ENCODE data around the gene CD84.
"Not testable (repeated sequence)": the region's sequence is repeated elsewhere in the genome, so short reads cannot be mapped to it uniquely, and the experiment has no call there.

The CD84 gene

DNA sequence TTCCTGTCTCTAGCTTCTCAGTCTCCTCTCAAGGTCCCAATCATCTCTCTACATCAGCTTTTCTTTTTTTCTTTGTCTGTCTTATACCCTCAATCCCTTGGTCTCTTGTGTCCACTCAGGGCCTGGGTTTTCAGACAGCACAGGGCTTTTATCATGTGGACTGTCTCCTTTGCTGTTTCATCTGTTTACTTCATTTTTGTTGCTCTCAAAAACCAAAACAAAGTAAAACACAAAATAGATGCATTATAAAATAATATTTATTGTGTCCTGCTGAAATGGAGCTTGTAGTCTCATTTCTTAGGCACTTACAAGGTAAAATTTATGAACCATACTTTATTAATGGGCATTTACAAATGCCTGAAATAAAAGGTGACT, 38.5 kb downstream of the CD84 start:
- no peak for DNase-seq (ENCODE audit: low read depth in 2 of 2)

DNA sequence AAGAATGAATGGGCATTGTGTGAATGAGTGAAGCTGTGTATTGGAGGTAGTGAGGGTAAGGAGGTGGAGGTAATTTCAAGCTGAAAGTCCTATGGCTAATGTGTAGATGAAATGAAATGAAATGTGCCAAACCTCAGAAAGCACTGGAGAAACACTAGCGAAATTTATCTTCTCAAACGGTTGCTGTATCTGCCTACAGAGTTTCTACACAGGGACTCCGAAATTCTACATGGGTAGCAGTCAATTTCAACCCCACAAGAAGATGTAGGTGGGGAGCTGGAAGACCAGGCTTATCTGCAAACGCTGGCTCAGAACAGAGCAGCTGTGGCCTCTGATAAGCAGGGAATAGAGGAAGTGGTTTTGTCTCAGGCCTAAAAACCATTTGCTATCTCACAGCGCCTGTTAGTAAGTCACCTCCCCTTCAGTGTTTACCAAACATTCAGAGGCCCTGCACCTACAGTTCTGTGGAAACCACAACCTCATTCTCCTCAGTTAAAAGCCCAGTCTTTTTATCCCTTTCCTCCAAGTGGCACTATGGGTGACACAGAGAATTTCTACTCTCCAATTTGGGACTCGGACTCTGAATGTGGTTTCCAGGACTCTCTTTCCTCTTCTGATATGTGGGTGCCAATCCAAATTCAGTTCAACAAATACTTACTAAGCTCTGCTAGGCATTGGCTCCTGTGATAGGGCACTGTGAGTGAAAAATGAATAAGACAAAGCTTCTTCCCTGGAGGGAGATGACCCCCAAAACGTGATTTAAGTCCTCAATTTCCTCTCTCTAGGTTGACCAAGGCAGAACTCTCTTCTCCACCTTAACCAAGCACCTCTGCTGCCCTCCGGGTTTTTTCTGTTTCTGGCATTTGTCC, 39.1 kb downstream of the CD84 start:
- DNase-seq (ENCODE audit: low read depth in 2 of 2): no peak

DNA sequence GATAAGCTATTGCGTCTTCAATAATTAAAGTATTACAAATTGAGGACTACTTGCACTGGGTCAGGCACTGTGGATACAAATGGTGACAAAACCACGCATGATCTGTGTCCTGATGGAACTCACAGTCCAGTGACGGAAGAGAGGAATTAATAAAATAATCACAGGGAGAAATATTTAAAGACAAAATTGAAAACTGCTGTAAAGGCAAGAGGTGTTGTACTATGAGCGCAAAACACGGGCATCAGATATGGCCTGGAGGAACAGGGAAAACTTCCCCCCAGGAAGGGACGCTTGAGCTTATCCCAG, 39.7 kb downstream of the CD84 start:
- DNase-seq (ENCODE audit: low read depth in 2 of 2): no peak

DNA sequence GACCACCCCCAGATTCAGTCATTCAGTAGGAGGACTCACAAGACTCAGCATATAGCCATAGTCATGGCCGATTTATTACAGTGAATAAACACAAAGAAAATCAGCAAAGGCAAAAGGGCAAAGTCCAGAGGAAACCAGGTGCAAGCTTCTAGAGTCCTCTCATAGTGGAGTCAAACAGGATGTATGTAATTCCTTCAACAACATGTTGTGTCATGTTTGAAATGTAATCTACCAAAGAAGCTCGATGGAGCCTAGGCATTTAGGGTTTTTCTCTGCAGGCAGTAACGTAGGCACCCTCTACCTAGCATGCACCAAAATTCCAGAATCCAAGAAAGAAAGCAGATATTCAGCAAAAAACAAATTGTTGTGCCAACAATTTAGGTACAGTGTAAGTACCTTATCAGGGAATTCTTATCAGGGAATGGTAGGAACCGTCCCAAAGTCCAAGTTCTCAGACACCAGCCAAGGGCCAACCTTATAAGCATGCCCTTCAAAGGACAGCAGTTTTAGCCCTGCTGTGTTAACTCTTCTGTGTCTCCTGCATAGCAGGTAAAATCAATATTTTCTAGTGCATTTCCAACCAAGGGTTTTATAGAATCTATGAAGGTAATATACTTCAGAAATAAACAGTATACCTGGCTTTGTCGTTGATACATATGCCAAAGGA, 40.2 kb downstream of the CD84 start:
- no peak for DNase-seq (ENCODE audit: low read depth in 2 of 2)

DNA sequence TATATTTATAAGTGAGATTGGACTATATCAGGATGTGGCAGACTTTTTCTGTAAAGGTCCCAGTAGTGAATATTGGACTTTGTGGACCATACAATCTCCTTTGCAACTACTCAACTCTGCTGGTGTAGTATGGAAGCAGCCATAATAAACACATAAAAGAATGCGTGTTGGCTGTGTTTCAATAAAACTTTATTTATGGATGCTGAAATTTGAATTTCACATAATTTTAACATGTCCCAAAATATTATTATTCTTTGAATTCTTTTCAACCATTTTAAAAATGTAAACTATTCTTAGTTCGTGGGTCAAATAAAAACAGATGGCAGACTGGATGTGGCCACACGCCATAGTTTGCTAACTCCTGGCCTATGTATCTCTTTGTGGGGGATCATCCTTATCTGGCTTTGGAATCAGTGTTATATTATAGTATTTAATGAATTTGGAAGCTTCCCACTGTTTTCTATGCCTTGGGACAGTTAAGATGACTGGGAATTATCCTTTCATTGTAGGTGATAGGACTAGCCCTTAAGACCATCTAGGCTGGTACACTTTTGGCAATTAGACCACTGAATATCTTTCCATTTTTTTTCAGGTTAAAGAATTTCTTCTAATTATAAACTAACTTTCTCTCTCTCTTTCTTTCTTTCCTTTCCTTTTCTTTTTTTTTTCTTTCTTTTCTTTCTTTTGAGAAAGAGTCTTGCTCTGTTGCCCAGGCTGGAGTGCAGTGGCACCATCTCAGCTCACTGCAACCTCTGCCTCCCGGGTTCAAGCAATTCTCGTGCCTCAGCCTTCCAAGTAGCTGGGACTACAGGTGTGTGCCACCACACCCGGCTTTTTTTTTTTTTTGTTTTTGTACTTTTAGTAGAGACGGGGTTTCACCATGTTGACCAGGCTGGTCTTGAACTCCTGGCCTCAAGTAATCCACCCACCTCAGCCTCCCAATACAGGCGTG, 41.3 kb downstream of the CD84 start:
- DNase-seq (ENCODE audit: low read depth in 2 of 2): no peak

DNA sequence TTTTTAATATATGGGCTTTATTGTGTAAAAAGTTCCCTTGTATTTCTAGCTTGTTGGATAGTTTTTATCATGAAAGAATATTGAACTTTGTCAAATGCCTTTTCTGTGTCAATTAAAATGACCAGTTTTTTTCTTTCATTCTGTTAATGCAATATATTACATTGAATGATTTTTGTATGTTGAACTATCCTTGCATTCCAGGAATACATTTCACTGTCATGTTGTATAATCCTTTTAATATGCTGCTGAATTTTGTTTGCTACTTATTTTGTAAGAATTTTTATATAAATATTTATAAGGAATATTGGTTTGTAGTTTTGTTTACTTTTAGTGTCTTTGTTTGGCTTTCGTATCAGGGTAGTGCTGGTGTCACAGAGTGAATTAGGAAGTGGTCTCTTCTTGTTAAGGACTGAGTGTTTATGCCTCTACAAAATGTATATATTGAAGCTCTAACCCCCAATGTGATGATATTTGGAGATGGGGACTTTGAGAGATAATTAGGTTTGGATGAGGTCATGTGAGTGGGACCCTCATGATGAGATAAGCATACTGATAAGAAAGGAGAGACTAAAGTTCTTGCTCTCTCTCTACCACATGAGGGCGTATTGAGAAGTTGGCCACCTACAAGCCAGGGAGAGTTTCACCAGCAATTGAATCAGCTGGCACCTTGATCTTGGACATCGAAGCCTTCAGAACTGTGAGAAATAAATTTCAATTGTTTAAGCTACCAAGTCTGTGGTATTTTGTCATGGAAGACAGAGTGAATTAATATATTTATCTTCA, 44.3 kb downstream of the CD84 start:
- no peak for DNase-seq (ENCODE audit: low read depth in 2 of 2)

DNA sequence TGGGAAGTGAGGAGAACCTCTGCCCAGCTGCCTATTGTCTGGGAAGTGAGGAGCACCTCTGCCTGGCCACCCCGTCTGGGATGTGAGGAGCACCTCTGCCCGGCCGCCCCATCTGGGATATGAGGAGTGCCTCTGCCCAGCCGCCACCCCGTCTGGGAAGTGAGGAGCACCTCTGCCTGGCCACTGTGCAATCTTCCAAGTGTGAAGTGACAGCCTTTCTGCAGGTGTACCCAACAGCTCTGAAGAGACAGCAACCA, 46.8 kb downstream of the CD84 start:
- DNase-seq (ENCODE audit: low read depth in 2 of 2): not testable (repeated sequence)

DNA sequence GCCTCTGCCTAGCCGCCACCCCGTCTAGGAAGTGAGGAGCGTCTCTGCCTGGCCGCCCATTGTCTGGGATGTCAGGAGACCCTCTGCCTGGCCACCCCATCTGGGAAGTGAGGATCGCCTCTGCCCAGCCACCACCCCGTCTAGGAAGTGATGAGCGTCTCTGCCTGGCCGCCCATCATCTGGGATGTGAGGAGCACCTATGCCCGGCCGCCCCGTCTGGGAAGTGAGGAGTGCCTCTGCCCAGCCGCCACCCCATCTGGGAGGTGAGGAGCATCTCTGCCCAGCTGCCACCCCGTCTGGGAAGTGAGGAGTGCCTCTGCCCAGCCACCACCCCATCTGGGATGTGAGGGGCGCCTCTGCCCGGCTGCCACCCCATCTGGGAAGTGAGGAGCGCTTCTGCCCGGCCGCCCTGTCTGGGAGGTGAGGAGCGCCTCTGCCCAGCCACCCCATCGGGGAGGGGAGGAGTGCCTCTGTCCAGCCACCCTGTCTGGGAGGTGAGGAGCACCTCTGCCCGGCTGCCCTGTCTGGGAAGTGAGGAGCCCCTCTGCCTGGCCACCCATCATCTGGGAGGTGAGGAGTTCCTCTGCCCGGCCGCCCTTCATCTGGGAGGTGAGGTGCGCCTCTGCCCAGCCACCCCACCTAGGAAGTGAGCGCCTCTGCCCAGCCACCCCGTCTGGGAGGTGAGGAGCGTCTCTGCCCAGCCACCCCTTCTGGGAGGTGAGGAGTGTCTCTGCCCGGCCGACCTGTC, 47.3 kb downstream of the CD84 start:
- DNase-seq (ENCODE audit: low read depth in 2 of 2): not testable (repeated sequence)

DNA sequence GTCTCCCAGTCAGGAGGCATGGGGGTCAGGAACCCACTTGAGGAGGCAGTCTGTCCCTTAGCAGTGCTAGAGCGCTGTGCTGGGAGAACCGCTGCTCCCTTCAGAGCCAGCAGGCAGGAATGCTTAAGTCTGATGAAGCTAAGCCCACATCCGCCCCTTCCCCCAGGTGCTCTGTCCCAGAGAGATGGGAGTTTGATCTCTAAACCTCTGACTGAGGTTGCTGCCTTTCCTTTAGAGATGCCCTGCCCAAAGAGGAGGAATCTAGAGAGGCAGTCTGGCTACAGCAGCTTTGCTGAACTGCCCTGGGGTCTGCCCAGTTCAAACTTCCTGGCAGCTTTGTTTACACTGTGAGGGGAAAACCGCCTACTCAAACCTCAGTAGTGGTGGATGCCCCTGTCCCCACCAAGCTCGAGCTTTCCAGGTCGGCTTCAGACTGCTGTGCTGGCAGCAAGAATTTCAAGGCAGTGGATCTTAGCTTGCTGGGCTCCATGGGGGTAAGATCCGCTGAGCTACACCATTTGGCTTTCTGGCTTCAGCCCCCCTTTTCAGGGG, 49.8 kb downstream of the CD84 start:
- not testable (repeated sequence) for DNase-seq (ENCODE audit: low read depth in 2 of 2)

DNA sequence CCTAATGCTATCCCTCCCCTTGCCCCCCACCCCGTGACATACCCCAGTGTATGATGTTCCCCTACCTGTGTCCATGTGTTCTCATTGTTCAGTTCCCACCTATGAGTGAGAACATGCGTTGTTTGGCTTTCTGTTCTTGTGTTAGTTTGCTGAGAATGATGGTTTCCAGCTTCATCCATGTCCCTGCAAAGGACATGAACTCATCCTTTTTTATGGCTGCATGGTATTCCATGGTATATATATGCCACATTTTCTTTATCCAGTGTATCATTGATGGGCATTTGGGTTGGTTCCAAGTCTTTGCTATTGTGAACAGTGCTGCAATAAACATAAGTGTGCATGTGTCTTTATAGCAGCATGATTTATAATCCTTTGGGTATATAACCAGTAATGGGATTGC, 55.5 kb downstream of the CD84 start:
- not testable (repeated sequence) for DNase-seq (ENCODE audit: low read depth in 2 of 2)

DNA sequence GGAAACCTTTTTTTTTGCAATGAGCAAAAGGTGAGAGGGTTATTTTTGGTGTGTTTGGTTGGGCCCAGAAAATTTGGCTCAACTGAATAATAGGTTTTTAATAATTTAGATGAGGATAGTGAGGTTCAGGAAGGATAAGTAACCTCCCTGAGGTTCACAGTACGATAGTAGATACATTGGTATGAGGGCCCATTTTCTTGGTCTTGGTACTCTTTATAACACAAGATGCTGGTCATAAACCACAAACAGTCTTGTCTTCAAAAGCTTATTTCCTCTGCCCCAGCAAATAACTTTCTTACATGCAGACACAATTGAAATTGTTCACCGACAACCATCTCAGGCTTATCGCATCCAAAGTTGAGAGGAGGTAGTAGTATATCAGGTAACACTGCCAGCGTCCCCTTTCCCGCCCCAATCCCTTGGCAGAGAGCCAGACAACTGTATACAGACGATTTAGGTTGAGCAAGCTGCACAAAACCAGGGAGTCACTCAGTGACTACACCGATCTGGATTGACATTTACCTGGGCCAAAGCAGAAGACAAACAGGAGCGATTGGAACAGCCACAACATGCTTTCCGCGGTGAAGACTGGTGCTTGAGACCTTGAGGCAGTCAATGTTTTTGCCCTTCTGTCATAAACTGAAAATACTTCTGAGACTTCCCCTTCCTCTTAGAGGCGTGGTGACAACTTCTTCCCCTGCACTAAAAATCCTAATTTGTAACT, 56.5 kb downstream of the CD84 start, which contains the start of gene SLAMF6:
SLAMF6 (minus strand) TSS at position 634 of the 724 bp plus-strand sequence; CDS start at position 571, 63 bp downstream.
- no peak for DNase-seq (ENCODE audit: low read depth in 2 of 2)

DNA sequence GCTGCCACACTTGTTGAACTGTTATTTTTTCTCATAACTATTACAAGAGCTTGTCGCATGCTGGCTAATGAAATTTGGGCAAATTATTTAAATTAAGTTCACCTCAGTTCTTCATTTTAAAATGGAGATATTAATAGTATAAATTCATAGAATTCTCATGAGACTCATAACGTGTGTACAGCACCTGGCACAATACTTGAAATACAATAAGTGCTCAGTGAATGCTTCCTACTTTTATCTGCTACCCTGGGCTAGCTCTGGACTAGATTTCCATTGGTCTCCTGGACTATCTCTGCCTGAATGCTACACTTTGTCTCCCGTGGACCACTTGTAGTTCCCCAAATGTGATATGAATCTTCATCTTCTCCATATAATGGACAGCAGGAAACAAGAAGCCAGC, 57.2 kb downstream of the CD84 start:
- no peak for DNase-seq (ENCODE audit: low read depth in 2 of 2)

DNA sequence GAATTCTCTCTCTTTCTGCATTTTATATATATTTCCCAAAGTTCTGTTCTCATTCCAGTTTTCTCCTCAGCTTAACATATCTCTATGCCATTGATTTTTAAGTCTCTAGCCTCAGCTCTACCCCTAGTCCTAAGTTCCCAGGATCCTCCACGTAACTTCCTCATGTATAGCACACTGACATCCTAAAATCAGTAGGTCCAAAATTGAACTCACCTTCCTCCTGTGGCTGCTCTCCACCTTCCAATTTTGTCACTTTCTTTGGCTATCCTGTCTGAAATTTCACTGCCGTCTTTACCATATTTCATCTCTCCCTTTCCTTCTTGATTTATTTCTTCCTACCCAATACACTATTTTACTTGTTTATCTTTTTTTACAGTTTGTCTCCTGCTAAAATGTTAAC, 57.7 kb downstream of the CD84 start:
- DNase-seq (ENCODE audit: low read depth in 2 of 2): no peak

DNA sequence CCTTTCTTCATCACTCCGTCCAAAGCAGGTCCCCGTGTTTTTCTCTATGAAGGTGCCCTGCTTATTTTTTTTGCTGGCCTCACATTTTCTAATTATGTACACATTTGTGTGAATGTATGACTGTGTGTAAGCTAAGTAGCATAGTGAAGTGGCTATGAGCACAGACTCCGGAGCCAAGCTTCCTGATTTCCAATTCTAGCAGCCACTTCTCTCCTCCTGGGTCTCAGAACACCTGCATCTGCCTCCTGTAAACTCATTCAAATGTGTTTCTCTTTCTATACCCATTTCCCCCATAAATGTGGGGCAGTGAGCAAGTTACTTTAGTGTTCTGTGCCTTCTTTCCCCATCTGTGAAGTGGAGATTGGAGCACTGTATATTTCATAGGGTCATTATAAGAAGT, 58.3 kb downstream of the CD84 start:
- DNase-seq (ENCODE audit: low read depth in 2 of 2): no peak

DNA sequence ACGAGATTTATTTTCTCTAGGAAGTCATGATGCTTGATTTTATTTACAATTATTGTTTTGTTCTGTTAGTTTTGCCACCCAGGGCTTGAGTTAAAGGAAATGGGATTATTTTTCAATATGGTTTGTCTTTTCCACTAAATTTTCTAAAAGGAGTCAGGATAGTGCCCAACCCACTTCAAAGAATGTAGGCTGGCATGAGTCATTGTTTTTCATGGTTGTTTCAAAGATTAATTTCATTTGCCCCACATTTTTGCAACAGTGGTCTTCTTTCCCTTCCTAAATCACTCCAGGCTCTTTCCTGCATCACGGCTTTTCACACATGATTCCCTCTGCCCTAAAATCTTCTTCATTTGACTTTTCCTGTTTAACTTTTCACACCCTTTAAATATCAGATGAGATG, 58.7 kb downstream of the CD84 start:
- DNase-seq (ENCODE audit: low read depth in 2 of 2): no peak

DNA sequence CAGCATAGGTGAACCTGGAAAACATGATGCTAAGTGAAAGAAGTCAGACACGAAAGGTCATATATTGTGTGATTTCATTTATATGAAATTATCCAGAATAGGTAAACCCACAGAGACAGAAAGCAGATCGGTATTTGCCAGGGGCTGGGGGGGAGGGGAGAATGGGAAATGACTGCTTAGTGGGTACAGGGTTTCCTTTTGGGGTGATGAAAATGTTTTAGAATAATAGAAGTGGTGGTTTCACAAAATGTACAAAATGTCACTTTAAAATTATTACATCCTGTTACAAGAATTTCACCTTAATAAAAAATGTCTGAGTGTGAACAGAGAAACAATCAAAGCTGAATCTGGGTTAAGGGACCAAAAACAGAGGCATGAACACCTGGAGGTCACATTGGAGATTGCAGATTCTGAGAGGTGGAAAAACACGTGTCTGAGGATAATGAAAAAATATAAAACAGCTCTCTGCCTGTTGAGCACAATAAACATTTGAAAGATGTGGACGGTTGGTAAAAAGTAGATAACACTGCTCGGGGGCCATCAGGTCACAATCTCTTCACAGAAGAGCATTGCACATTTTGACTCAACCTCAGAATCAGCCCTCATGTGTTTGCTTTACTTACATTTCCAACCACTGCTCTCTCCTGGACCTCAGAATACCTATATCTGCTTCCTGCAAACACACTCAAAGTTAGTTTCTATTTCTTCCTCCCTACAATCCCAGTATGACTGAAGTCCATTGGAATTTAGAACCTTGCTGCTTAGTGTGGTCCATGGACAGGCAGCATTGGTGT, 59.5 kb downstream of the CD84 start:
- no peak for DNase-seq (ENCODE audit: low read depth in 2 of 2)

DNA sequence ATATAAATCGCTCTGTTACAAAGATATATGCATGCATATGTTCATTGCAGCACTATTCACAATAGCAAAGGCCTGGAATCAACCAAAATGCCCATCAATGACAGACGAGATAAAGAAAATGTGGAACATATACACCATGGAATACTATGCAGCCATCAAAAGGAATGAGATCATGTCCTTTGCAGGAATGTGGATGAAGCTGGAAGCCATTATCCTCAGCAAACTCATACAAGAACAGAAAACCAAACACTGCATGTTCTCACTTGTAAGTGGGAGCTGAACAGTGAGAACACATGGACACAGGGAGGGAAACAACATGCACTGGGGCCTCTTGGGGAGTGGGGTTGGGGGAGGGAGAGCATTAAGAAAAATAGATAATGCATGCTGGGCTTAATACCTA, 61.8 kb downstream of the CD84 start:
- not testable (repeated sequence) for DNase-seq (ENCODE audit: low read depth in 2 of 2)

DNA sequence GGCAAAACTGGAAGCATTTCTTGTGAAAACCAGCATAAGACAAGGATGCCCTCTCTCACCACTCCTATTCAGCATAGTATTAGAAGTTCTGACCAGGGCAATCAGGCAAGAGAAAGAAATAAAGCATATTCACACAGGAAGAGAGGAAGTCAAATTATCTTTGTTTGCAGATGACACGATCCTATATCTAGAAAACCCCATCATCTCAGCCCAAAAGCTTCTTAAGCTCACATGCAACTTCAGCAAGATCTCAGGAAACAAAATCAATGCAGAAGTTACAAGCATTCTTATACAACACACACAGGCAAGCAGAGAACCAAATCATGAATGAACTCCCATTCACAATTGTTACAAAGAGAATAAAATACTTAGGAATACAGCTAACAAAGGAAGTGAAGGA, 63.4 kb downstream of the CD84 start:
- not testable (repeated sequence) for DNase-seq (ENCODE audit: low read depth in 2 of 2)

DNA sequence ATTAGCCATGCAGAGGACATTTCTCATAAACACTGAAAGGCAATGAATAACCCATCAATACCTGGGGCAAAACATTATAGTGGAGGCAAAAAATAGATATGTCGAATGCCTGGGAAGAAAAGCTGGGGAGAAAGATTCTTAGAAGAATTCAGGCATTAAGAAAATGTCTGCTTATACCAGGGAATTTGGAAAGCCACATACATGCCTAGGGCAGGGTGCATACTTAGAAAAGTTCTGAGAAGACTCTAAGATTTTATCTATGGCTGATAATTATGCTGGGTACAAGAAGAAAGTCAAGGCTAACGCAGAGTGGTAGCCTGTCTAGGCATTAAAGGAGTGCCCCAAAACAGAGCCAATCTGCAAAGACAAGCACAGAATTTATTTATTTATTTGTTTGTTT, 74.6 kb downstream of the CD84 start:
- DNase-seq (ENCODE audit: low read depth in 2 of 2): no peak
